Measurements from ENCODE around the gene CRYZL1.

CRYZL1 gene

DNA sequence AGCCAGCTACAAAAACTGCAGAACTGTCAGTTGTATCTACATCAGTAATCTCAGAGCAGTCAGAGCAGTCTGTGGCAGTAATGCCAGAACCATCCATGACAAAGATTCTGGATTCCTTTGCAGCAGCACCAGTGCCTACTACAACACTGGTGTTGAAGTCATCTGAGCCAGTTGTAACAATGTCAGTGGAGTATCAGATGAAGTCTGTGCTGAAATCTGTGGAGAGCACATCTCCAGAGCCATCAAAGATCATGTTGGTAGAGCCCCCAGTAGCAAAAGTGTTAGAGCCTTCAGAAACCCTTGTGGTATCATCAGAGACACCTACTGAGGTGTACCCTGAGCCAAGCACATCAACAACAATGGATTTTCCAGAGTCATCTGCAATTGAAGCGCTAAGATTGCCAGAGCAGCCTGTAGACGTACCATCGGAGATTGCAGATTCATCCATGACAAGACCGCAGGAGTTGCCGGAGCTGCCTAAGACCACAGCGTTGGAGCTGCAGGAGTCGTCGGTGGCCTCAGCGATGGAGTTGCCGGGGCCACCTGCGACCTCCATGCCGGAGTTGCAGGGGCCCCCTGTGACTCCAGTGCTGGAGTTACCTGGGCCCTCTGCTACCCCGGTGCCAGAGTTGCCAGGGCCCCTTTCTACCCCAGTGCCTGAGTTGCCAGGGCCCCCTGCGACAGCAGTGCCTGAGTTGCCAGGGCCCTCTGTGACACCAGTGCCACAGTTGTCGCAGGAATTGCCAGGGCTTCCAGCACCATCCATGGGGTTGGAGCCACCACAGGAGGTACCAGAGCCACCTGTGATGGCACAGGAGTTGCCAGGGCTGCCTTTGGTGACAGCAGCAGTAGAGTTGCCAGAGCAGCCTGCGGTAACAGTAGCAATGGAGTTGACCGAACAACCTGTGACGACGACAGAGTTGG, 91.4 kb downstream of the CRYZL1 start:
- TF ChIP-seq, protein P1, sequence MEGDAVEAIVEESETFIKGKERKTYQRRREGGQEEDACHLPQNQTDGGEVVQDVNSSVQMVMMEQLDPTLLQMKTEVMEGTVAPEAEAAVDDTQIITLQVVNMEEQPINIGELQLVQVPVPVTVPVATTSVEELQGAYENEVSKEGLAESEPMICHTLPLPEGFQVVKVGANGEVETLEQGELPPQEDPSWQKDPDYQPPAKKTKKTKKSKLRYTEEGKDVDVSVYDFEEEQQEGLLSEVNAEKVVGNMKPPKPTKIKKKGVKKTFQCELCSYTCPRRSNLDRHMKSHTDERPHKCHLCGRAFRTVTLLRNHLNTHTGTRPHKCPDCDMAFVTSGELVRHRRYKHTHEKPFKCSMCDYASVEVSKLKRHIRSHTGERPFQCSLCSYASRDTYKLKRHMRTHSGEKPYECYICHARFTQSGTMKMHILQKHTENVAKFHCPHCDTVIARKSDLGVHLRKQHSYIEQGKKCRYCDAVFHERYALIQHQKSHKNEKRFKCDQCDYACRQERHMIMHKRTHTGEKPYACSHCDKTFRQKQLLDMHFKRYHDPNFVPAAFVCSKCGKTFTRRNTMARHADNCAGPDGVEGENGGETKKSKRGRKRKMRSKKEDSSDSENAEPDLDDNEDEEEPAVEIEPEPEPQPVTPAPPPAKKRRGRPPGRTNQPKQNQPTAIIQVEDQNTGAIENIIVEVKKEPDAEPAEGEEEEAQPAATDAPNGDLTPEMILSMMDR (IDR thresholded peaks at IDR 0.05; ENCODE audit: insufficient read depth, low read depth, low read length, missing control alignments): no peak
- H3K4me3 ChIP-seq (ENCODE audit: low read length): no peak overlapping the region
- no peak for DNase-seq (ENCODE audit: low read depth)

DNA sequence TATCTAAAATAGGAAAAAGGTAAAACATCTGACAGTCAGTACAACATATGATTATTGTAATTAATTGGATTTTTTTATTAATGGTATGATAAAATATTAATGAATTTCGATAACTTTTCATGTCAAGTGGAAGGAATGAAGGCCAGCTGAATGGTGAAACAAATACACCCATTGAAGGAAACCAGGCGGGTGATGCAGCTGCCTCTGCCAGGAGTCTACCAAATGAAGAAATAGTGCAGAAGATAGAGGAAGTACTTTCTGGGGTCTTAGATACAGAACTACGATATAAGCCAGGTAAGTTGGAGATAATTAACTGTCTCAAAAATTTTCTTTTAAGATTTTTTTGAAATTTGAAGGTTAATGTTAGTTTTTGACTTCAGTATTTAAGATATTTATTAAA, 95.5 kb downstream of the CRYZL1 start:
- TF ChIP-seq, protein P1 (IDR thresholded peaks at IDR 0.05; ENCODE audit: insufficient read depth, low read depth, low read length, missing control alignments): no peak
- no peak for DNase-seq (ENCODE audit: low read depth)
- no peak overlapping the region for H3K4me3 ChIP-seq (ENCODE audit: low read length)

DNA sequence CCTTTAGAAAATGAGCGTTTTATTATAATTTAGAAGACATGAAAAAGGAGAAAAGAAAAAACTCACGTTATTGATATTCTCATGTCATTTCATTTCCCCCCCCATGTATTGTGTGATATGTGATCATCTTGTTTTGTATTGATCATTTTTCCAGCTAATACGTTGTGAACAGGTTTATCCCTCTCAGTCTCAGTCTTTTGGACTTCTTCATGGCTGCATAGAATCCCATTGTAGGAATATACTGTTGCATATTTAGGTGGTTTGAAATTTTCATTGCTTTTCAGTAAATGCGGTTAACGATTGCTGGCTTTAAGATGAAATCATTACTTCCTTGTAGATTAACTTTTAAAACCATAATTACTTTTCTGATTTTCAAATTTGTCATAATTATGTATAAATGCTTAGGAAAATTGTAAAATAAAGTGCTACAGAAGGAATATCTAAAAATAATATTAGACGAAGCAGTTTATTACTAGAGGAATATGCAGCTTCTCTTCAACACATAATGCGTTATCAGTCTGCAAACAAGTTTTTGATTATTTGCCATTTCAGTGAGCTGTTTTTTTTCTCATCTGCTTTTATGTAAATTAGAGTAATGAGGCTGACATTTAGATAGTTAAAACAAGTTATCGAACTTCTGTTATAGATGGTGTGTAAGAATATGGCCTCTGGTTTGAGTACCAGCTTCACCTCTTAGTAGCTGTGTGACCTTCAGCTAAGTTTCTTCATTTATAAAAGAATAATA, 96.9 kb downstream of the CRYZL1 start:
- DNase-seq (ENCODE audit: low read depth): no peak
- TF ChIP-seq, protein P1 (IDR thresholded peaks at IDR 0.05; ENCODE audit: insufficient read depth, low read depth, low read length, missing control alignments): no peak
- H3K4me3 ChIP-seq (ENCODE audit: low read length): peak overlapping the region; percentile 69

DNA sequence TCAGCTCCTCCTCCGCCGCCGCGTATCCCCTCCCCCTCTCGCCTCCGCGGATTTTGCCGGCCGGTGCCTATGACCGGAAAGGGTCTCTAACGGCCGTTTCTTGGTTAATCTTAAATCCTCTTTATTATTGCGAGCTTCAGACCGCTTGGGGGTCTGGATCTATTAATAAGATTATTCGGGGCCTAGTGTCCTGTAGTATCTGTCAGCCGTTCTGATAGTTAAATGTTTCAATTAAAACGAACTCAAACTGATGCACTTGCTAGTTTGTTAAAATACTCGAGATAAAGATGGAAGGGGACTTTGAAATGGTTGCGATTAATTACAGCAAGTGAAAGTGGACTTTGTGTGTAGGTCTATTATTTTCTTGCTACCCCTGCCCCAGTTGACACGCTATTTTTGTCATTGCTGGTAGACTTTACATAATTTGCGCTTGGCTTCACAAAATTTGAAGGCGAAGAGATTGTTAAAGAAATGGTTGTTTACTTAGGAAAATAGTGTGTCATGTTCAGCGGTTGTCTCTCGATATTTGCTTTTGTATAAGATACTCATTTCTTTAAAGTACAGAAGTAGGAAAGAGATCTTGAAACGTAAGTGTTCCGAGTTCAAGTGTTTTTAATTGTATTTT, 97.9 kb downstream of the CRYZL1 start:
- TF ChIP-seq, protein P1 (IDR thresholded peaks at IDR 0.05; ENCODE audit: insufficient read depth, low read depth, low read length, missing control alignments): no peak
- DNase-seq (ENCODE audit: low read depth): peak; percentile 68
- H3K4me3 ChIP-seq (ENCODE audit: low read length): peak overlapping the region; percentile 69

DNA sequence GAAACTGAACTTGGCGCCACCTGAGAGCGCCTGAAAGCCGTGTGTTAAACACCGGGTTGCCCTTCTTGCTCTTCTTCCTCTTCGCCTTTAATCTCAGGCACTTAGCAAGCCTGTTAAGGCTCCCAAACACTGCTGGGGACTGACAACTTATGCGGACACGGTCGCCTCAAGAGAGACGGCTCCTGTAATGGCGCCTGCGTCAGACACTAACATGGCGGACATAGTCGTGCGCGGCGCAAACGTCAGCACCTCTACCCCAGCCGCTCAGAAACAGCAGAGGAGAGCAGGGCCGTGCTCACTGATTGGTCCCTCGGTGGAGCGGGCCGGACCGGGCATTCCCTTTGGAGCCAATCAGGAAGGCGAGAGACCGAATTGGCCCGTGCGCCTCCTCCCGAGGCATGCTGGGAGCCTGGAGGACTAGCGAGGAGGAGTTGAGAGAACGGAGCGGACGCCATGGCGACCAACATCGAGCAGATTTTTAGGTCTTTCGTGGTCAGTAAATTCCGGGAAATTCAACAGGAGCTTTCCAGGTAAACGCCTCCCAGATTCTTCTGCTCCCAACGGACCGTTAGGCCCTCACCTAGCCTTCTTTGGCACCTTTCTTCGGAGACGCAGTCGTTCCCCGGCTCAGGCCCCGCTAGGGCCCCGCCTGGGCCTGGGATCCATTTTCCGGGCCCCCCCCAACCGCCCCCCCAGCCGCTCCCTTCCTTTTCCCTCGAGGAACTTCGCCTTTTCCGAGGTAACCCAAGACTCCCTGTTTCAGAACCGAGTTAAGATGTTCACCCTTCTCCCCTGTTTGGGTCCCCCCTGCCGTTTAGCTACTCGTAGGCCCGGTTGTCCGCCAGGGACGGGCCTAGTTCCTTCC, 98.7 kb downstream of the CRYZL1 start, which contains the start of gene SON:
Gene SON (plus strand): TSS at position 399 of the 865 bp plus-strand sequence. CDS start 55 bp downstream, at position 454.
- TF ChIP-seq, protein P1 (IDR thresholded peaks at IDR 0.05; ENCODE audit: insufficient read depth, low read depth, low read length, missing control alignments): no peak
- peak within 1 kb of the TSS; percentile 69 for H3K4me3 ChIP-seq (ENCODE audit: low read length)
- peak; percentile 100 for DNase-seq (ENCODE audit: low read depth)

All from epithelial cell of esophagus (primary cell).